Gastroesophageal sphincter (tissue), 4 donors: ENCODE data around the gene OXA1L. TPM values are rescaled to one million over a fixed set of nuclear protein-coding genes. Genes with fewer than 3 reads are reported as not detected.

Source experiments
- ATAC-seq: fragments of 150-250 bp; one replicate; pipeline ENCODE4 v1.9.1; 2016; ENCODE audit warnings: mild to moderate bottlenecking, moderate library complexity
- H3K27ac ChIP-seq, 4 donors: fragments of 200-600 bp; sonication (generic) in 3 of 4; 1 replicate in 3 of 4; 2 replicates in 1 of 4; pipeline ENCODE4 v1.5.1; 2016 to 2019
- H3K27me3 ChIP-seq: fragments of 200-600 bp; sonication (generic); one replicate; pipeline ENCODE4 v1.5.1; 2019
- H3K36me3 ChIP-seq, 2 donors: fragments of 200-600 bp; sonication (generic); one replicate each; pipeline ENCODE4 v1.5.1; 2019; ENCODE audit warnings: control low read depth in 1 of 2
- H3K4me1 ChIP-seq, 3 donors: fragments of 200-600 bp; sonication (generic); 1 replicate in 2 of 3; 2 replicates in 1 of 3; pipeline ENCODE4 v1.5.1; 2016 to 2019; ENCODE audit warnings: control low read depth in 2 of 3
- H3K4me3 ChIP-seq, 2 donors: fragments of 200-600 bp; sonication (generic); one replicate each; pipeline ENCODE4 v1.5.1; 2019; ENCODE audit warnings: mild to moderate bottlenecking in 1 of 2, moderate library complexity in 1 of 2
- H3K9me3 ChIP-seq, 3 donors: fragments of 200-600 bp; sonication (generic); one replicate each; pipeline ENCODE4 v1.5.1; 2017 to 2019; ENCODE audit warnings: control low read depth in 2 of 3
- EP300 ChIP-seq: sonication (generic); formaldehyde crosslinking; IDR thresholded peaks from one replicate; pipeline ENCODE4 v1.6.1; 2017; ENCODE audit warnings: antibody characterized with exemption, mild to moderate bottlenecking
- POLR2A ChIP-seq, 2 donors: fragments of 450-650 bp; IDR thresholded peaks; one replicate each; pipeline ENCODE4 v1.6.1; 2017; ENCODE audit warnings: antibody characterized with exemption in 2 of 2, mild to moderate bottlenecking in 2 of 2, moderate library complexity in 1 of 2
- POLR2AphosphoS5 ChIP-seq: sonication (generic); formaldehyde crosslinking; IDR thresholded peaks from one replicate; pipeline ENCODE4 v1.6.1; 2017; ENCODE audit warnings: antibody characterized with exemption
- WGBS, 2 donors: methylation state at CpG; one replicate each; pipeline ENCODE4 v1.1.5; 2018; ENCODE audit warnings: low coverage in 1 of 2; 5-methylcytosine and 5-hydroxymethylcytosine counted together
- total RNA-seq, 4 donors: library from RNA; depleted of rRNA; stranded (reverse); fragments of >200 nt; gene quantifications; one replicate each; pipeline ENCODE4 v1.1.0, GENCODE V29; 2016
- TF ChIP-seq, protein P1 (sequence below), 4 experiments: fragments of 200-600 bp in 2 of 4; fragments of 450-650 bp in 2 of 4; sonication (generic) in 1 of 4; IDR thresholded peaks; one replicate each; pipeline ENCODE4 v1.5.1; 2017 to 2019; ENCODE audit warnings: antibody characterized with exemption in 4 of 4, mild to moderate bottlenecking in 2 of 4, moderate library complexity in 2 of 4

OXA1L gene
- total RNA-seq, 4 donors from 2014 or later = 47.1 to 89.0 (median 72.7) TPM

- Histone ChIP-seq H3K4me1 (no peaks in the 10 kb centered on the region), H3K36me3 (peaks cover 0 to 3% of the 10 kb centered on the region in 2 donors), H3K27ac (no peak overlapping the region), H3K9me3 (no peaks in the 10 kb centered on the region), H3K4me3 (no peak overlapping the region), H3K27me3 (no peaks in the 10 kb centered on the region)
- no peak for TF ChIP-seq EP300
- TF ChIP-seq POLR2A (IDR thresholded peaks at IDR 0.05) = no peak
- TF ChIP-seq POLR2AphosphoS5 = no peak
- TF ChIP-seq, protein P1, sequence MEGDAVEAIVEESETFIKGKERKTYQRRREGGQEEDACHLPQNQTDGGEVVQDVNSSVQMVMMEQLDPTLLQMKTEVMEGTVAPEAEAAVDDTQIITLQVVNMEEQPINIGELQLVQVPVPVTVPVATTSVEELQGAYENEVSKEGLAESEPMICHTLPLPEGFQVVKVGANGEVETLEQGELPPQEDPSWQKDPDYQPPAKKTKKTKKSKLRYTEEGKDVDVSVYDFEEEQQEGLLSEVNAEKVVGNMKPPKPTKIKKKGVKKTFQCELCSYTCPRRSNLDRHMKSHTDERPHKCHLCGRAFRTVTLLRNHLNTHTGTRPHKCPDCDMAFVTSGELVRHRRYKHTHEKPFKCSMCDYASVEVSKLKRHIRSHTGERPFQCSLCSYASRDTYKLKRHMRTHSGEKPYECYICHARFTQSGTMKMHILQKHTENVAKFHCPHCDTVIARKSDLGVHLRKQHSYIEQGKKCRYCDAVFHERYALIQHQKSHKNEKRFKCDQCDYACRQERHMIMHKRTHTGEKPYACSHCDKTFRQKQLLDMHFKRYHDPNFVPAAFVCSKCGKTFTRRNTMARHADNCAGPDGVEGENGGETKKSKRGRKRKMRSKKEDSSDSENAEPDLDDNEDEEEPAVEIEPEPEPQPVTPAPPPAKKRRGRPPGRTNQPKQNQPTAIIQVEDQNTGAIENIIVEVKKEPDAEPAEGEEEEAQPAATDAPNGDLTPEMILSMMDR (IDR thresholded peaks at IDR 0.05) = no peak
- ATAC-seq = no peak
- no CpG with 5 or more reads among the region's 2 CpGs for whole genome bisulfite sequencing, 2 donors
Measured at GRCh38 chr14:22780105-22780679, 13.7 kb downstream of the OXA1L start.

DNA sequence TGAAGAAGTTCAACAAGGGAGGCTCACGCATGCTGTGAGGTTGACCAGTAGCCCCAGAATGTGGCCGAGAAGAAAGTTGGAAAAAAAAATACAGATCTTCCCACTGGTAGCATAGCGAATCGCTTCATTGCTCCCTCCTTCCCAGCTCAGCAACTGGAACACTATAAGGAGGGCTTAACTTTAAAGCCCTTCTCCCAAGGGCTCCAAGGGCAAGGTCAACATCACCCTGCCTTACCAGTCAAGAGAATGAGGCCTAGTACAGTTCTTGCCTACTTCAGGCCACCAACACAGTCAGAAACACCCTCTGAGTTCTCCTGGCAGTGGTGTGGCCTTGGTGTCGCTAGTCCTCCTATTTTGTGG is 14.4 kb downstream of the OXA1L start:
- WGBS, 2 donors = 91 to 93% methylated on average over 4 to 5 of the region's 5 CpGs

GRCh38 chr14:22781301-22781991 is 15.0 kb downstream of the OXA1L start:
- 0% methylated on average over 1 of the region's 1 CpG for WGBS, 2 donors
- Histone ChIP-seq H3K9me3 (no peaks in the 10 kb centered on the region), H3K4me3 (no peak overlapping the region), H3K36me3 (no peaks in the 10 kb centered on the region), H3K27ac (no peak overlapping the region), H3K27me3 (no peaks in the 10 kb centered on the region), H3K4me1 (no peaks in the 10 kb centered on the region)
- TF ChIP-seq POLR2AphosphoS5 (no peak), POLR2A (IDR thresholded peaks at IDR 0.05) (no peak), EP300 (no peak)
- TF ChIP-seq, protein P1 (IDR thresholded peaks at IDR 0.05) = no peak
- ATAC-seq = no peak

More for the DNA sequence above, 14.4 kb downstream of the OXA1L start:
- no peaks in the 10 kb centered on the region for H3K36me3 ChIP-seq
- no peak overlapping the region for H3K4me3 ChIP-seq
- TF ChIP-seq, protein P1 (IDR thresholded peaks at IDR 0.05) = no peak
- TF ChIP-seq POLR2AphosphoS5 = no peak
- TF ChIP-seq POLR2A (IDR thresholded peaks at IDR 0.05) = no peak
- no peak for TF ChIP-seq EP300
- no peak overlapping the region for H3K27ac ChIP-seq
- no peaks in the 10 kb centered on the region for H3K27me3 ChIP-seq
- no peak for ATAC-seq
- H3K9me3 ChIP-seq = no peaks in the 10 kb centered on the region
- no peaks in the 10 kb centered on the region for H3K4me1 ChIP-seq

- no peak overlapping the region for H3K4me3 ChIP-seq
- no peaks in the 10 kb centered on the region for H3K36me3 ChIP-seq
- no peaks in the 10 kb centered on the region for H3K27me3 ChIP-seq
- no peaks in the 10 kb centered on the region for H3K4me1 ChIP-seq
- 100% methylated on average over 2 of the region's 4 CpGs; no CpG with 5 or more reads in 1 of the 2 donors for WGBS, 2 donors
- TF ChIP-seq, protein P1 (IDR thresholded peaks at IDR 0.05) = no peak
- TF ChIP-seq POLR2A (IDR thresholded peaks at IDR 0.05) = no peak
- TF ChIP-seq EP300 = no peak
- TF ChIP-seq POLR2AphosphoS5 = no peak
- no peak overlapping the region for H3K27ac ChIP-seq
- no peak for ATAC-seq
- H3K9me3 ChIP-seq = no peaks in the 10 kb centered on the region
Measured at GRCh38 chr14:22786685-22787084, 20.2 kb downstream of the OXA1L start.

DNA sequence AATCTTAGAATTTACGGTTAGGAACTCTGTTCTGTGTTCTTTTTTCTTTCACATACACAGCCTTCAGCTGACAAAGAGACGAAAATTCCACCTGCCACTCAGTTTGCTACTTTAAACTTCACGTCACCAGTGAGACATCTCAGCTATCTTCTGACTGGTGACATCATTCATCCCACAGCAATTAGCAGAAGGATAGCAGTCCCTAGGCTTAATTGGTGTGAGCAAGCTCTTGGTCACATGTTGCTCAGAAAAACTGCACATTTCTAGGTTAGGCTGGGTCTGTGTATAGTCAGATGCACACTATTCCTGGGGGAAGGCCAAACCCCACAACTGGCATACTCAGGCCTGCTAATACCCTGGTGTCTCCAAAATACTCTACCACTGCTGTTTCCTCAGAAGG is 24.8 kb downstream of the OXA1L start:
- no peaks in the 10 kb centered on the region for H3K36me3 ChIP-seq
- WGBS, 2 donors = 28% methylated on average over 3 of the region's 3 CpGs; no CpG with 5 or more reads in 1 of the 2 donors
- no peak overlapping the region for H3K27ac ChIP-seq
- peaks cover 7% of the 10 kb centered on the region for H3K27me3 ChIP-seq
- TF ChIP-seq POLR2A (IDR thresholded peaks at IDR 0.05) = no peak
- TF ChIP-seq, protein P1 (IDR thresholded peaks at IDR 0.05) = no peak
- no peak for TF ChIP-seq EP300
- TF ChIP-seq POLR2AphosphoS5 = no peak
- no peaks in the 10 kb centered on the region for H3K4me1 ChIP-seq
- no peaks in the 10 kb centered on the region for H3K9me3 ChIP-seq
- no peak overlapping the region for H3K4me3 ChIP-seq
- no peak for ATAC-seq
